Endodermal cell (in vitro differentiated cells): ENCODE results near the gene PGBD5. TPM values are rescaled to one million over a fixed set of nuclear protein-coding genes. Genes with fewer than 3 reads are reported as not detected.

Experiments used
- DNase-seq: peaks from one replicate; pipeline ENCODE4 v3.0.0-alpha.2; 2017
- H3K27ac ChIP-seq: 2 replicates; pipeline ENCODE4 v1.5.1; 2013; ENCODE audit warnings: mild to moderate bottlenecking, low read depth, low read length, moderate library complexity
- H3K27me3 ChIP-seq: 2 replicates; pipeline ENCODE4 v1.6.1; 2013; ENCODE audit warnings: mild to moderate bottlenecking, low read length, moderate library complexity; ENCODE audit not compliant: insufficient read depth, control insufficient read depth, poor library complexity, severe bottlenecking
- H3K36me3 ChIP-seq: 2 replicates; pipeline ENCODE4 v1.7.0; 2013; ENCODE audit warnings: mild to moderate bottlenecking, low read length, moderate library complexity; ENCODE audit not compliant: control insufficient read depth, insufficient read depth
- H3K4me1 ChIP-seq: one replicate; pipeline ENCODE4 v1.7.0; 2013; ENCODE audit warnings: low read length; ENCODE audit not compliant: control insufficient read depth, insufficient read depth
- H3K4me3 ChIP-seq: 2 replicates; pipeline ENCODE4 v1.5.1; 2013; ENCODE audit warnings: mild to moderate bottlenecking, low read length, moderate library complexity
- H3K9ac ChIP-seq: 2 replicates; pipeline ENCODE4 v1.6.1; 2013; ENCODE audit warnings: mild to moderate bottlenecking, low read length, moderate library complexity; ENCODE audit not compliant: poor library complexity, severe bottlenecking; ENCODE audit errors: extremely low read depth
- H3K9me3 ChIP-seq: 2 replicates; pipeline ENCODE4 v1.6.1; 2013; ENCODE audit warnings: mild to moderate bottlenecking, low read length, moderate library complexity; ENCODE audit not compliant: control insufficient read depth
- H3K27ac Mint-ChIP-seq: 2 replicates; pipeline ENCODE4 v1.8.0; 2020; ENCODE audit warnings: mixed read lengths
- H3K27me3 Mint-ChIP-seq: 2 replicates; pipeline ENCODE4 v1.8.0; 2021; ENCODE audit warnings: mild to moderate bottlenecking, mixed read lengths; ENCODE audit not compliant: insufficient read depth
- H3K36me3 Mint-ChIP-seq: 2 replicates; pipeline ENCODE4 v1.8.0; 2020; ENCODE audit warnings: low read depth, mixed read lengths
- H3K4me1 Mint-ChIP-seq: 2 replicates; pipeline ENCODE4 v1.8.0; 2020; ENCODE audit warnings: mixed read lengths
- H3K4me3 Mint-ChIP-seq: 2 replicates; pipeline ENCODE4 v1.8.0; 2020; ENCODE audit warnings: mild to moderate bottlenecking, moderate library complexity, mixed read lengths
- H3K9me3 Mint-ChIP-seq: 2 replicates; pipeline ENCODE4 v1.8.0; 2020; ENCODE audit warnings: mild to moderate bottlenecking, mixed read lengths
- CTCF ChIP-seq: fragments of 200-600 bp; sonication (generic); conservative IDR thresholded peaks from 2 replicates; pipeline ENCODE4 v1.5.0; 2021; ENCODE audit warnings: antibody characterized with exemption, mild to moderate bottlenecking
- WGBS, 2 experiments: methylation state at CpG; one replicate each; pipeline versions ENCODE4 v1.1.5 to v1.1.7; 2013; ENCODE audit warnings: missing lambda C conversion rate in 2 of 2, mixed read lengths in 1 of 2; ENCODE audit not compliant: insufficient coverage in 1 of 2, insufficient read length in 1 of 2; 5-methylcytosine and 5-hydroxymethylcytosine counted together
- total RNA-seq, 2 donors: library from RNA; stranded (reverse); fragmentation: NEBNext Ultra II Directional in 1 of 2; extraction: Animal tissue kit (Norgen Biotek cat#: 25700) in 1 of 2; gene quantifications; 2 replicates in 1 of 2; 3 replicates in 1 of 2; pipeline ENCODE4 v1.2.1, GENCODE V29; 2021

The PGBD5 gene
- total RNA-seq, 2 donors from 2014 or later = 1.3 to 4.6 TPM

DNA sequence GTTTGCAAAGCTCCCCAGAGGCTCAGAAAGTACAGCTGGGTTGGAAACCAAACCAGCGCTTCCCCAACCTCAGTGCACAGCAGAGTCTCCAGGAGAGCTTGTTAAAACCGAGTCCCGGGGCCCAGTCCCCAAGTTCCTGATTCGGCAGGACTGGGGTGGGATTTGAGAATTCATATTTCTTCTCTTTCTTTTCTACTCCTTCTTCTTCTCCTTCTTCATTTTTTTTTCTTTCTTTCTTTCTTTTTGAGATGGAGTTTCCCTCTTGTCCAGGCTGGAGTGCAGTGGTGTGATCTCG, 136.8 kb downstream of the PGBD5 start:
- H3K4me1 ChIP-seq = no peaks in the 10 kb centered on the region
- Mint-ChIP-seq H3K4me3 (no peak overlapping the region), H3K27ac (no peak overlapping the region), H3K36me3 (peaks cover 2% of the 10 kb centered on the region), H3K4me1 (peaks cover 2% of the 10 kb centered on the region), H3K9me3 (no peaks in the 10 kb centered on the region), H3K27me3 (peaks cover 10% of the 10 kb centered on the region)
- H3K27me3 ChIP-seq = no peaks in the 10 kb centered on the region
- H3K36me3 ChIP-seq = no peaks in the 10 kb centered on the region
- DNase-seq = no peak
- no peak overlapping the region for H3K27ac ChIP-seq
- WGBS, 2 experiments = 89 to 96% methylated on average over 4 to 5 of the region's 5 CpGs
- TF ChIP-seq CTCF = no peak
- H3K9me3 ChIP-seq = no peaks in the 10 kb centered on the region
- H3K9ac ChIP-seq = no peak overlapping the region
- H3K4me3 ChIP-seq = no peak overlapping the region

- peaks cover 10% of the 10 kb centered on the region for H3K27me3 Mint-ChIP-seq
- WGBS, 2 experiments = 92 to 96% methylated on average over 13 to 14 of the region's 14 CpGs
- H3K4me1 ChIP-seq = no peaks in the 10 kb centered on the region
- H3K9me3 ChIP-seq = no peaks in the 10 kb centered on the region
- H3K36me3 Mint-ChIP-seq = peaks cover 5% of the 10 kb centered on the region
- H3K9me3 Mint-ChIP-seq = no peaks in the 10 kb centered on the region
- H3K36me3 ChIP-seq = no peaks in the 10 kb centered on the region
- no peak overlapping the region for H3K4me3 Mint-ChIP-seq
- no peak overlapping the region for H3K27ac ChIP-seq
- H3K4me3 ChIP-seq = no peak overlapping the region
- no peak overlapping the region for H3K9ac ChIP-seq
- no peaks in the 10 kb centered on the region for H3K27me3 ChIP-seq
- no peak for TF ChIP-seq CTCF
- H3K27ac Mint-ChIP-seq = no peak overlapping the region
- H3K4me1 Mint-ChIP-seq = peaks cover 2% of the 10 kb centered on the region
- DNase-seq = no peak
Measured at GRCh38 chr1:230288641-230289349, 137.3 kb downstream of the PGBD5 start.

DNA sequence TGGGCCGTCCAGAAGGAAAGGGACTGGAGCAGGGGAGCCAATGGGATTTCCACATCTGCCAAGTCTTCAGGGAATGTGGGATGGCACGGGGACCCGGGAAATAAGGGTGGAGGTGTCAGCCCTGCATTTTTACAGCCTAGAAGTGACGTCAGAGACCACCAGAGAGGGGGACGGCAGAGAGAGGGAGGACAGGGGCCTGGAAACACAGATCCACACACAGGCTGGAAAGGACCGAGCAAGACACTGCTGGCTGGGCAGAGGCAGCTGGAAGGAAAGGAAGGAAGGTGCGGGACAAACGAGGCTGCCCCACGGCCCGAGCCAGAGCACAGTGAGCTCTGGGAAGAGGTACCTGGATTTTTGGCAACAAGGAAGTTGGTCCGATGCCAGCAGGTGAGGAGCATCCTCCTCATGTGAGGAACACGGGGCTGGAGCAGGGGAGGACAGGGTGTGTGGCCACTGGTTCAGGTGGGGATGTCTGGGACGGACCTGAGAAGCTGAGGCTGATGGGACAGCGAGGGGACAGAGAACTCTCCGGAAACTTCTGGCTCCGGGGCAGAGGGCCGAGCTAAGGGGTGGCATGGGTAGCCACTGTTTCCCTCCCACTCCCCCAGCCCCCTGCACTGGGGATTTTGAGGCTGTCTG, 138.3 kb downstream of the PGBD5 start:
- WGBS, 2 experiments = 88% methylated on average over 10 to 17 of the region's 17 CpGs
- peaks cover 10% of the 10 kb centered on the region for H3K36me3 Mint-ChIP-seq
- Histone ChIP-seq H3K27me3 (no peaks in the 10 kb centered on the region), H3K9me3 (no peaks in the 10 kb centered on the region), H3K4me1 (no peaks in the 10 kb centered on the region), H3K27ac (no peak overlapping the region), H3K36me3 (no peaks in the 10 kb centered on the region), H3K9ac (no peak overlapping the region), H3K4me3 (no peak overlapping the region)
- H3K4me3 Mint-ChIP-seq = no peak overlapping the region
- peaks cover 2% of the 10 kb centered on the region for H3K4me1 Mint-ChIP-seq
- H3K27me3 Mint-ChIP-seq = peaks cover 10% of the 10 kb centered on the region
- H3K27ac Mint-ChIP-seq = no peak overlapping the region
- TF ChIP-seq CTCF = no peak
- H3K9me3 Mint-ChIP-seq = no peaks in the 10 kb centered on the region
- no peak for DNase-seq
